ENCODE results near the gene LLGL1.

Gene LLGL1

GRCh38 chr17:18253947-18254821 lies 28.7 kb downstream of the LLGL1 start:
- no peak for DNase-seq

GRCh38 chr17:18254888-18255649 lies 29.6 kb downstream of the LLGL1 start:
- DNase-seq, result no peak

GRCh38 chr17:18256351-18256750 lies 30.9 kb downstream of the LLGL1 start:
- DNase-seq, result no peak

- no peak for DNase-seq
These were observed 31.3 kb downstream of the LLGL1 start for GRCh38 chr17:18256776-18257175.

DNA sequence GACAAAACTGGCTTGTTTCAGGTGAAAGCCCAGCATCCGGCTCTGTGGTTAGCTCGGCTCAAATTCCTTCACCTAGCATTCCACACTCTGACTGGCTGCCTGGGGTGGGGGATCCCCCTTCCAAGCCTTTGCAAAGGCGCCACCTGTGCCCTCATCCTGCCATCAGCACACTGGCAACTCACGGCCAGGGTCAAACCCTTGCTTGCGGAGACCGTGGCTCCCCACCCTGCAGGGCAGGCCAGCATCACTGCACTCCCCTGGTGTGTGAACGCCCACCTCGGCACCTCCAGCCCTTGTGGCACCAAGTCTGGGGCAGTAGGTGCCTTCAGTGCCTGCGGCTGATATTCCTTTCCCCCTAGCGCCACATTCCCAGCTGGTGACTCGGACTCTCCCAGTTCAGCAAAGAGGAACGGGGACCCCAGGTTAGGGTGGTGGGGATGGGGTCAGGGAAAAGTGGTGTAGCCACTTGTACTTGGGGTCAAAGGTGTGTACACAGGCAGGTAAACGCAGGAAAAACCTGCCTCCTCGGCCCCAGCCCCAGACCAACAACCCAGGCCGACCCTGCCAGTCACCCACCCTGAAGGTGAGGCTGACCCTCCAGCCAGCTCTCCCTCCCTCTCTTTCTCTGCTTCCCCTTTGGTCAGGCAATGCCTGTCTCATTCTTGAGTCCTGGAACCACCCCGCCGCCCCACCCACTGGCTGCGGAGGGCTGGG lies 32.0 kb downstream of the LLGL1 start:
- no peak for DNase-seq

DNA sequence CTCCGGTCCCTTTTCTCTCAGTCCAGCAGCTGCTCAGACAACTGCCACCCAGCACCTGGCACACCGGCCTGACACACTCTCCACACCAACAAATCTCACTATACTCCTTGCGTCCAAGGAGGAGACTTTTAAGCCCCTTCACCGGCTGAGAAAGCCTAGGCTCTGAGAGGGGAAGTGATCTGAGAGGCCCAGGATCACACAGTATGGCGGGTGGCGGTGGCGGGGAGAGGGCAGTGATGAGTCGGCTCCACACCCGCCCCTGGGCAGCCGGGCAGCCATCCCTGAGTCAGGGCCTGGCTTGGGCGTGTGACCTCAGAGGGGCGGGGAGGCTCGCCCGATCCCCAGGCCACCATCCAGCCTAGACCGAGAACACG lies 32.5 kb downstream of the LLGL1 start:
- DNase-seq, result peak; percentile 4 to 38

- peak in 1 of 2 experiments; percentile 31 for DNase-seq
These were observed 33.1 kb downstream of the LLGL1 start, which contains the start of gene FLII for GRCh38 chr17:18258356-18259038. Gene FLII (minus strand): TSS chr17:18258738. CDS start chr17:18258690, 48 bp downstream.

GRCh38 chr17:18259621-18260331 lies 34.3 kb downstream of the LLGL1 start:
- DNase-seq, result no peak

GRCh38 chr17:18260332-18261145 lies 35.1 kb downstream of the LLGL1 start, which contains the start of gene MIEF2:
Gene MIEF2 (plus strand): TSS chr17:18260662. CDS start chr17:18262721, 2,059 bp downstream.
- DNase-seq, result peak; percentile 88 to 94

DNA sequence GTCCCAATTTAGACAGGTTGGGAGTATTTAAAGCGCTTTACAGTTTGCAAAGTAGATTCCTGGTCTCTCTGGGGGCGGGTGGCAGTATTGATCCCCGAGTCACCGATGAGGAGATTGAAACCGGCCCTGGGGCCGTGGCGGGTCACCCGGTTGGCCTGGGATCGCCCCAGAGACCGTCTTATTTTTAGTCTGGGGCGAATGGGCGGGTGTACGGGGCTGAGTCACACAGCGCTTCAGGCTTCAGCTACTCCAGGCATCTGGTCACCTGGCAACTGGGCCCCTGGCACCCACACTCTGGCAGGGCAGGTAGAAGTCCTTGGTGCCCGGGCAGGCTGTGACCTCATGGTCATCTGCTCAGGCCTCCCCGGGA lies 35.7 kb downstream of the LLGL1 start:
- DNase-seq, result no peak

DNA sequence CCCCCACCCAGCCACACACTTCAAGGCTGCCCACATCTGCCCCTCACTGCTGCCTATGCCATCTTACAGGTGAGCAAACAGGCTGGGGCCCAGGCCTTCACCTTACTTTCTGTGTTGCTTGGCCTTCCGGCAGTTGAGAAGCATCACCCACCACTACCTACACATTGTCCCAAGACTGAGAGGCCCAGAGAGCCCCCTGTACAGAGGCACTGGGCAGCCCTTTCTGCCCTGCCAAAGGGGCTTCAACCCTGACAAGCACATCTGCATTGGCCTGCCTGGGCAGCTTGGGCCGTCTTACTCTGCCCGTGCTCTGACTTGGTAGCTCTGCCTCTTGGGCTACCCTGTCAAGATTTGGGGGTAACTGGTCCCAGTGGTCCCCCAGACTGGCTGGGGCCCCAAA lies 36.2 kb downstream of the LLGL1 start:
- no peak for DNase-seq

DNA sequence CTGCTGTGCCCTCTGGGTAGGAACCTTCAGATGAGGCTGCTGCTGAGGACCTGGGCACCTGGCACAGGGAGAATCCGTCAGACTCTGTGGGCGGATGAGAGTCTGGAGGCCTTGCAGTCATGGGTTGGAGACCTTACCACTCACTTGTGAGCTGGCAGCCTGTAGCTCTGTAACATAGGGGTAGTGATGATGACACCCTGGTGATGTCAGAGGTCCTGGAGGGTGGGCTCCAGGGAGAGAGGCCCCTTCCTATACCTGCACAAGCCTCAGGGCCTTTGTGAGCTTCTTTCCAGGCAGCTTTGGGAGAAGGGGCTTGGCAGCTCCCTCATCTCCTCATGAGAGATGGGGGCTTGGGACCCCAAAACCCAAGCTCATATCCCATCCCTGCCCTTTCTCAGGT lies 36.7 kb downstream of the LLGL1 start:
- DNase-seq, result no peak

DNA sequence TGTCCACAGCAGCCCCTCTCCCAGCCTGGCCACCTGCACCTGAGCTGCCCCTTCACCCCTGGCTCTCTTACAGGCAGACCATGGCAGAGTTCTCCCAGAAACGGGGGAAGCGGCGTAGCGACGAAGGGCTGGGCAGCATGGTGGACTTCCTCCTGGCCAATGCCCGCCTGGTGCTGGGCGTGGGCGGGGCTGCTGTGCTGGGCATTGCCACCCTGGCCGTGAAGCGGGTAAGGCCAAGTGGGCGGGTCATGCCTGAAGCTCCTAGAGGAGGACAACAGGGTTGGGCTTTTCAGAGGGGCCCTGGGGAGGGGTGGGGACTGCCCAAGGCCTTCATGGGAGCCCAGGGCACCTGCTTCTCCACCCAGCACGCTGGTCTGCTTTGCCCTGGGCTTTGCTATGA lies 37.2 kb downstream of the LLGL1 start:
- DNase-seq, result no peak

DNA sequence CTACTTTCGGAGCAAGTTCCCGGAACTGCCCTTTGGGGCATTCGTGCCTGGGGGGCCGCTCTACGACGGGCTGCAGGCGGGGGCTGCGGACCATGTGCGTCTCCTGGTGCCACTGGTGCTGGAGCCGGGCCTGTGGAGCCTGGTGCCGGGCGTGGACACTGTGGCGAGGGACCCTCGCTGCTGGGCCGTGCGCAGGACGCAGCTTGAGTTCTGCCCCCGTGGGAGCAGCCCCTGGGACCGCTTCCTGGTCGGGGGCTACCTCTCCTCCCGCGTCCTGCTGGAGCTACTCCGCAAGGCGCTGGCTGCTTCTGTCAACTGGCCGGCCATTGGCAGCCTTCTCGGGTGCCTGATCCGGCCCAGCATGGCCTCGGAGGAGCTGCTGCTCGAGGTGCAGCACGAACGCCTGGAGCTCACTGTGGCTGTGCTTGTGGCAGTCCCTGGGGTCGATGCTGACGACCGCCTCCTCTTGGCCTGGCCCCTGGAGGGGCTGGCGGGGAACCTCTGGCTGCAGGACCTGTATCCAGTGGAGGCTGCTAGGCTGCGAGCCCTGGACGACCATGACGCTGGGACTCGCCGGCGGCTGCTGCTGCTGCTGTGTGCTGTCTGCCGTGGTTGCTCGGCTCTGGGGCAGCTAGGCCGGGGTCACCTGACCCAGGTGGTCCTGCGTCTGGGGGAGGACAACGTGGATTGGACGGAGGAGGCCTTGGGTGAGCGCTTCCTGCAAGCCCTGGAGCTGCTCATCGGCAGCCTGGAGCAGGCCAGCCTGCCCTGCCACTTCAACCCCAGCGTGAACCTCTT lies 38.6 kb downstream of the LLGL1 start:
- no peak for DNase-seq

- no peak for DNase-seq
These were observed 41.9 kb downstream of the LLGL1 start for GRCh38 chr17:18267366-18267765.

GRCh38 chr17:18267927-18268711 lies 42.7 kb downstream of the LLGL1 start:
- no peak for DNase-seq

DNA sequence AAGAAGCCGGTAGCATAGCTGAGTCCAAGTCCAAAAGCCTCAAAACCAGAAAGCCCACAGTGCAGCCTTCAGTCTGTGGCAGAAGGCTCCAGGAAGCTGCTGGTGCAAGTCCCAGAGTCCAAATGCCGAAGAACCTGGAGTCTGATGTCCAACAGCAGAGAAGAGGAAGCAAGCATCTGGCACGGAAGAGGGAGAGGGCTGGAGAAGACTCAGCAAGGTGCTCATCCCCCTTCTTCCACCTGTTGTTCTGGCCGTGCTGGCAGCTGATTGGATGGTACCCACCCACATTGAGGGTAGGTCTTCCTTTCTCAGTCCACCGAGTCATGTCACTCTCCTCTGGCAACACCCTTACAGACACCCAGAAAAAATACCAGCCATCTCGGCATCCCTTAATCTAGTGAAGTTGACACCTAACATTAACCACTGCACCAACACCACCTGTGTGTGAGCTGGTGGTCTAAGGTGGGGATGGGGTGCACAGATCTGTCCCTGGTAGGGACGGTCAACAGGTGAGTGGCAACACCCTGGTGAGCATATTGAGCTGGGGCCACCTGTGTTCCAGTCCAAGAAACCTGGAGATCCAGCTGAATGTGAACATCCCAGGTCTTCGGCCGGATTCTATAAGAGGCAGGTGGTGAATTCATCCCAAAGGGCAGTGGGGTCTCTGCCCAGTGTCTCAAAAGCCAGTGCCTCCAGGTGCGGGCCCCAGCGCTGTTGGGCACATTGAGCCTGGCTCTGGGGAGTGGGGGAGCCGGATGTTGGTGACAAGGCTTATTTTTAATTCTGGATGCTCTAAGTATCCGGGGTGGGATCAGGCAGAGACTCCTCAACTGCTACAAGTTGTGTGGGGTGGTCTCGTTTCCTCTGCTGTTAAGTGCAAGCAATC lies 44.9 kb downstream of the LLGL1 start:
- DNase-seq, result no peak

DNA sequence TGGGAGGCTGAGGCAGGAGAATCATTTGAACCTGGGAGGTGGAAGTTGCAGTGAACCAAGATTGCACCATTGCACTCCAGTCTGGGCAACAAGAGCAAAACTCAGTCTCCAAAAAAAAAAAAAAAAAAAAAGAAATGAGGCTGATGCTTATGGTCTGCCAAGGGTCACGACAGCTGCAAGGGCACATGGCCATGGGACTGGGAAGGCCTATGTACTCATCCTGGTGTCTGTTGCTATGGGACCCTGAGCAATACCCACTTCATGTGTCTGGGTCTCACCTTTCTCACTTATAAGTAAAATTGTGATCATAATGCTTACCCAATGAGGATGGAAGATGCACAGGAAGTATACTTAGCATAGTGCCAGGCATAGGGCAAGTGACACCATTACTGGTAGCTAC lies 51.6 kb downstream of the LLGL1 start:
- DNase-seq, result no peak
